KOPT-K1 (cell line): Measurements from ENCODE around the gene CPED1.
"Not testable (repeated sequence)": the region's sequence is repeated elsewhere in the genome, so short reads cannot be mapped to it uniquely, and the experiment has no call there.

ENCODE experiments used
- H3K27ac ChIP-seq: fragments of 200-600 bp; sonication (generic); 2 replicates; pipeline ENCODE4 v1.5.1; 2016; ENCODE audit warnings: antibody characterized with exemption, mild to moderate bottlenecking, low read depth, low read length; ENCODE audit not compliant: poor library complexity, severe bottlenecking
- H3K36me3 ChIP-seq: fragments of 200-600 bp; sonication (generic); 2 replicates; pipeline ENCODE4 v1.5.1; 2017; ENCODE audit warnings: antibody characterized with exemption, mild to moderate bottlenecking, low read length, moderate library complexity; ENCODE audit not compliant: insufficient read depth
- H3K9me3 ChIP-seq: fragments of 200-600 bp; sonication (generic); 2 replicates; pipeline ENCODE4 v1.5.1; 2017; ENCODE audit warnings: antibody characterized with exemption, low read length, mild to moderate bottlenecking; ENCODE audit not compliant: insufficient read depth, poor library complexity, severe bottlenecking

Gene CPED1

DNA sequence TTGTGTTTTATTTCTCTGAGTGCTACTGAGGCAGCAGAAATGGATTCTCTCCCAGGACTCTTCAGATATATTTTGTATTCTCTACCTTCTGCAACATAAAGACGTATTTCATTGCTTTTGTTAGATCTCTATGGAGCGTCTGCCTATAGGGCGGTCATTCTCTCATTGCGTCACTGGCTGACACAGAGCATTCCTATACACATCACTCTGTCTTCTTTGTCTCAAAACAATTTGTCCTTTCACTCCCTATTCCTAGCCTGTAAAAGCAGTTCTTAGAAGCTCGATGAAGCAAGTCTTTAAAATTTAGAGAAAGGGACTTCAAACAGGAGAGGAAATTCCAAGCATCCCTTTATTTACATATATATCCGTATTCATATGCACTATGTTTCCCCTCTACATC, 120.6 kb downstream of the CPED1 start:
- Histone ChIP-seq H3K36me3 (no peaks in the 10 kb centered on the region), H3K27ac (no peak overlapping the region)

DNA sequence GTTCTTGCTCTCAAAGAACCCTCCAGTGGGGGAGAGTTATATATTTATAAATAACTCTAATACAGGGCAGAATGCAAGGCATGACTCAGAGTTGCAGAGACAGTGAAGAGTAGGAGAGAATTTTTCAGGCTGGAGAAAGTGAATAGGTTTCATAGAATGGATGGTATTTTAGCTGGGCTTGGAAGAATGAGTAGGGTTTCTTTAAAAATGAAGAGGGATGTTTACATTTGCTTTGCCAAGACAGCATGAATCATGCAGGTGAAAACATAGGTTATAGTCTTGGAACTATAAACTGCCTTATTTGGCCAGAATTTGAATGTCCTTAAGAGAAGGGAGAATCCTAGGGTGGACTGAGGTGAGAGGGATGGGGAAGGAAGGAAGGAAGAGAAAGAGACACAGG, 124.8 kb downstream of the CPED1 start:
- H3K27ac ChIP-seq = no peak overlapping the region
- H3K36me3 ChIP-seq = no peaks in the 10 kb centered on the region
- H3K9me3 ChIP-seq = no peaks in the 10 kb centered on the region

More for the DNA sequence above, 120.6 kb downstream of the CPED1 start:
- no peaks in the 10 kb centered on the region for H3K9me3 ChIP-seq

GRCh38 chr7:121116396-121116795, 127.9 kb downstream of the CPED1 start:
- no peaks in the 10 kb centered on the region for H3K36me3 ChIP-seq
- H3K9me3 ChIP-seq = no peaks in the 10 kb centered on the region

DNA sequence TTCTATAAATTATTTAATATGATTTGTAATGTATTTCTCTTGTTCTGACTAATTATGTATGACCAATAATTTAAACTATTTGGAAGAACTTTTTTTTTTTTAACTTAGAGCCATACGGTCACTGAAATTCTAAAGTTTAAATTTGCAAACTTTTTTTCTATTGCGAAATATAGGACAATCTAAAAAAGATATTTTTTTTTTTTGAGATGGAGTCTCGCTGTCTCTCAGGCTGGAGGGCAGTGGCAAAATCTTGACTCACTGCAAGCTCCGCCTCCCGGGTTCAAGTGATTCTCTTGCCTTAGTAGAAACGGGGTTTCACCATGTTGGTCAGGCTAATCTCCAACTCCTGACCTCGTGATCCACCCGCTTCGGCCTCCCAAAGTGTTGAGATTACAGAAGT, 130.5 kb downstream of the CPED1 start:
- Histone ChIP-seq H3K36me3 (no peaks in the 10 kb centered on the region), H3K9me3 (no peaks in the 10 kb centered on the region), H3K27ac (no peak overlapping the region)

More at GRCh38 chr7:121116396-121116795, 127.9 kb downstream of the CPED1 start:
- no peak overlapping the region for H3K27ac ChIP-seq

DNA sequence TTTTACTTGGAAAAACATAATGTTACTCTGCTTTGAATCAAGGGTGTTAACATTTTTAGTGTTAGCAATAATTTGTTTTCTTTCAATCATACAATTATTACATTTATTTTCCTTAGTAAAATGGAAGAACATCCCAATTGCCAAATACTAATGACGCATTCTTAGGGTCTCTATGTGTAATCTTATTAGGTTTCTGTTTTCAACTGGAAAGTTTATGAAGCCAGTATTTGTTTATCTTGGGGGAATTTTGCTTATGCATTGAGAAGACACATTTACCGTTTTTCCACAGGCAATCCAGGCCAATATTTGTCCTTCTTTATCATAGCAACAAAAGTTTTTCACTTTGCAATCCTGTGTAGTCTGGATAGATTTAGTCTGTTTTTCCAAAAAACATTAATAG, 134.5 kb downstream of the CPED1 start:
- Histone ChIP-seq H3K27ac (no peak overlapping the region), H3K9me3 (no peaks in the 10 kb centered on the region), H3K36me3 (no peaks in the 10 kb centered on the region)

DNA sequence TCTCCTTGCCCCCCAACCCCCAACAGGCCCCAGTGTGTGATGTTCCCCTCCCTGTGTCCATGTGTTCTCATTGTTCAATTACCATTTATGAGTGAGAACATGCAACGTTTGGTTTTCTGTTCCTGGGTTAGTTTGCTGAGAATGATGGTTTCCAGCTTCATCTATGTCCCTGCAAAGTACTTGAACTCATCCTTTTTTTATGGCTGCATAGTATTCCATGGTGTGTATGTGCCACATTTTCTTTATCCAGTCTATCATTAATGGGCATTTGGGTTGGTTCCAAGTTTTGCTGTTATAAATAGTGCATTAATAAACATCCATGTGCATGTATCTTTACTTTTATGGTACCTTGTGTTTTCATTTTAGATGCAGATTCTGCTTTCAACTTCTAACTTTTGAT, 136.9 kb downstream of the CPED1 start:
- not testable (repeated sequence) for H3K36me3 ChIP-seq, H3K9me3 ChIP-seq, H3K27ac ChIP-seq

DNA sequence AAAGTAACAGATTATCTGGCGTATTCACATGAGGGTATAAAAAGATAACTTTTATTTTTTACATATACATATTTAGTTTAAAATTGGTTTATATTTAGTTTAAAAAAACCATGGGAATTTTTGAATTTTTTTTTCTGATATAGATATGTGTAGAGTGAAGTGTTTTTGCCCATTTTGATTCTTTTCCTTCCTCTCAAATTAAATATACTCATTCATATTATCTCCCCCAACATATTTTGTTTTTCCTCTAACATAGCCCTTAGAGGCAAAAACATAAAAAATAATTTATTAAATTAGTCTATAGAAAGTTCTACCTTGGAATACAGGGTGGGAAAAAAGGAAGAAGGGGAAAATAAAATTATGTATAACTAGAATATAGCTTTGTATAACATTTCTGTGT, 137.7 kb downstream of the CPED1 start:
- no peak overlapping the region for H3K27ac ChIP-seq
- H3K36me3 ChIP-seq = no peaks in the 10 kb centered on the region
- no peaks in the 10 kb centered on the region for H3K9me3 ChIP-seq

DNA sequence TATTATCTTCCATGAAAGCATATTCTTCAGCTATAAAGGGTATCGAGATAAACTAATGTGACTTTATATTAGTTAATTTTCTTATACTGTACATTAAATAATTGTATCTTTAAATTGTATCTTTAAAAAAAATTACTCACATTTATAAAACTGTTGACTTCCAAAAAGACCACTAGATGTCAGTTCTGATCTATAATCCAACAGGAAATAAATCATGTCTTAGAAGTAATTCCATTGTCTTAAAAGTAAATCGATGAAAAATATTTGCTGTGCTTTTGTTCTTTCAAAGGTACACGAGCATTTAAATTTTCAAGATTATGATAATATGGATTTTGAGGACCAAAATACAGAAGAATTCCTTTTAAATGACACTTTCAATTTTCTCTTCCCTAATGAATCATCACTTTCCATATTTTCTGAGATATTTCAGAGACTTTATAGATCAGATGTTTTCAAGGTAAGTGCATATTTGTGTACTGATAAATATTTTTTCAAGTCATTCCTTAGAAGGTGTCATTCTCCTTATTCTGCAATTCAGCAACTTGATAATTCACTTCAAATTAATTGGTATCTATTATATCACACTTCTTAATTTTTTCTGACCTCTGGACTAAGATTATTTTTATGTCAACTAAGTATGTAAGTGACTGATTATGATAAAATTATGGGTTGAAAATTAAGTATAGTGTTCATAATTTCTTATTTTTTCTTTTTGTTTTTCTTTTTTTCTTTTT, 138.5 kb downstream of the CPED1 start:
- Histone ChIP-seq H3K27ac (no peak overlapping the region), H3K9me3 (no peaks in the 10 kb centered on the region), H3K36me3 (no peaks in the 10 kb centered on the region)

DNA sequence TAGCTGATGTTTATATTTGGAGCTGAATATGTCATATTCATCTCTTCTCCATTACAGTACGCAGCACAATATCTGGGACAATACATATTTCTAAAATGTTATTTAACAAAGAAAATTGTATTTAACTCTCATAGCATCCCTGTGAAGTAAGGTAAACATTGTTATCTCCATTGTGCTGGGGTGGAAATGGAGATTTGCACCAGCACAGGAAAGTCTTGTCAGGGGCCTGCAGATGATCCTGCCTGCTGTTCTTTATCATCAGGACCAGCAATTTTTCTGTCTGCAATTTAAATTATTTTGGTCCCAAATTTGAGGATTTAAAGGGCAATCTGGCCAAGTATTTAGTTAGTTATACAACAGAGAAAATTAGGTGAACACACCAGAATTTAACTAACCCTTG, 144.4 kb downstream of the CPED1 start:
- Histone ChIP-seq H3K36me3 (no peaks in the 10 kb centered on the region), H3K27ac (no peak overlapping the region), H3K9me3 (no peaks in the 10 kb centered on the region)

- H3K36me3 ChIP-seq = no peaks in the 10 kb centered on the region
- H3K27ac ChIP-seq = no peak overlapping the region
- no peaks in the 10 kb centered on the region for H3K9me3 ChIP-seq
Measured at GRCh38 chr7:121133444-121133843, 144.9 kb downstream of the CPED1 start.

- H3K27ac ChIP-seq = no peak overlapping the region
- no peaks in the 10 kb centered on the region for H3K36me3 ChIP-seq
- H3K9me3 ChIP-seq = no peaks in the 10 kb centered on the region
Measured at GRCh38 chr7:121137580-121137979, 149.1 kb downstream of the CPED1 start.

DNA sequence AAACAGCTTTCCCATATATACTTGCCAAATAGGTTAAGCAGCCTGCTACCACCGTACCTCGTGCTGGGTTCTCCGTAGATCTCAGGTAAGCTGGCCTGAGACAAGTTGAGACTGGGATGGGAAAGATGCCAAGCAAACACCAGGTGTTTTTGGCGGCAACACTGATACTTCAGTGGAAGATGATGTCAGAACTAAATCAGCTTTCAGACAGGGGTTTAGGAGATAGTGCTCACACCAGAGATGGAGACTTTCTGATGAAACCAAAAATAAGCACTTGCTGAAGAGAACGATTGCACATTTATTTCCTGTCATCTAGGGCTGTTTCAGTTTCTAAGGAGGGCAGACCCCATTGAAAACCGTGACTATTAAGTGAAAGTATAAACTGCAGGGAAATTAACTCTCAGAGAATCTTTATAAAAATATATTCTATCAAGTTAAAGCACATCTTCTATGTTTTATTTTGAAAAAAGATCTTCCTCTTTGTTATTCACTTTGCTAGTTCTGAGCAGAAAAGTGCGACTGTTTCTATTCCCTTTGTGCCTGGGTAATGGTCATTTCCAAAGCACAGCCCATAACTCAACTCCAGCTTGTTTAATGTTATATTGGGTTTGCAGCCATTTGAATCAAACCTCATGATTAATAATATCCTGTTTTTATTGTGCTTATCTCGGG, 149.9 kb downstream of the CPED1 start:
- Histone ChIP-seq H3K9me3 (no peaks in the 10 kb centered on the region), H3K27ac (no peak overlapping the region), H3K36me3 (no peaks in the 10 kb centered on the region)

DNA sequence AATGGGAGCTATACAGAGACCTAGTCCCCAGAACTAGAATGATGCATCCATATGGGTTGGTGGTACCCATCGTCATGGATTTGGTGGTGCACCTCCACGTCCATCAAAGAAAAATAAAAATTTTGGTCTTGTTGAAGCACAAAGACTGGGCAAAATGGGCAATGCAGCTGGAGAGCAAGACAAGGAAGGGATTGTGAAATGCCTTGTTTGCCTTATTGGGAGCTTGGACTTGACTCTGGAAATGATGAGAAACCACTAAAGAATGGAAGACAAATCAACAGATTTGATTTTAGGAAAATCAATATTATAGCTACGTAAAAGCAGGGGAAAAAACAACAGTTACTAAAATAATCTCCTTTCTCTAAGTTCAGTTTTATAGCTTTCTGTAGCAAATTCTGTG, 150.9 kb downstream of the CPED1 start:
- H3K36me3 ChIP-seq = no peaks in the 10 kb centered on the region
- no peaks in the 10 kb centered on the region for H3K9me3 ChIP-seq
- H3K27ac ChIP-seq = no peak overlapping the region

GRCh38 chr7:121140790-121141189, 152.3 kb downstream of the CPED1 start:
- H3K36me3 ChIP-seq = no peaks in the 10 kb centered on the region
- no peaks in the 10 kb centered on the region for H3K9me3 ChIP-seq
- H3K27ac ChIP-seq = no peak overlapping the region

DNA sequence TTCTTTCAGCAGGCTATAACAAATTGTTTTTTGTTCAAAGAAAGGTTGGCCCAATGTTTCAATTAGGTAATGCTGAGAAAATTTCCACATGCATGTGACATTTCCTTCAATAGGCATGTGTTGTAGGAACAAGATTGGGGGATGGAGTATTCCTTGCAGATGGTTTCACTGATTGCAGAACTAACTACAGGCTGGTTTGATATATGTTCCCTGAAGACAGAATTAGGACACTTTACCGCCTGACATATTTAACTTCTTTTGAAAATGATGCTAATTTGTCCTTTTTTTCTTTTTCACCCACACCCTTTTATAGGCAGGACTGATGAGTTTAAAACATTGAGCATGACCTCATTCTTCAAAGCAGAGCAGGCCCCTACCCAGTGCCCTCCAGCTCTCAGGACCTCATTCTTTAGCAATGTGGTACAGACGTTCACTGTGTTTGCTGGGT, 163.3 kb downstream of the CPED1 start:
- H3K9me3 ChIP-seq = no peaks in the 10 kb centered on the region
- H3K36me3 ChIP-seq = no peaks in the 10 kb centered on the region
- H3K27ac ChIP-seq = no peak overlapping the region

- Histone ChIP-seq H3K27ac (no peak overlapping the region), H3K9me3 (no peaks in the 10 kb centered on the region), H3K36me3 (no peaks in the 10 kb centered on the region)
Measured at GRCh38 chr7:121153411-121153810, 164.9 kb downstream of the CPED1 start.
